A673 (cell line): ENCODE measurements around the gene KCNG2. TPM values are rescaled to one million over a fixed set of nuclear protein-coding genes. Genes with fewer than 3 reads are reported as not detected.
"Not testable (repeated sequence)": the region's sequence is repeated elsewhere in the genome, so short reads cannot be mapped to it uniquely, and the experiment has no call there.

Experiments used
- BruUV-seq: library from RNA; stranded (reverse); fragments of 400-500 nt; replicated peaks from 2 replicates; lab custom pipeline; 2021; lab: Mats Ljungman, UMichigan
- CTCF ChIA-PET: fragments of 300-600 bp; sonication (Branson Sonifier 250); formaldehyde crosslinking; loops from one replicate; lab custom pipeline; 2022; ENCODE audit warnings: antibody characterized with exemption; lab: Charles Lee
- POLR2A ChIA-PET: fragments of 300-600 bp; sonication (Branson Sonifier 250); formaldehyde crosslinking; loops from one replicate; lab custom pipeline; 2022; ENCODE audit warnings: antibody characterized with exemption; ENCODE audit not compliant: low non-redundant PET; lab: Charles Lee
- DNase-seq: peaks from one replicate; pipeline ENCODE4 v3.0.0-alpha.2; 2015; ENCODE audit warnings: low spot score
- H3K27ac ChIP-seq: fragments of 200-600 bp; sonication (generic); 2 replicates; pipeline ENCODE4 v1.5.1; 2016; ENCODE audit warnings: mixed run types, low read depth, mild to moderate bottlenecking, mixed read lengths, antibody characterized with exemption, low read length; ENCODE audit not compliant: poor library complexity, severe bottlenecking
- H3K27me3 ChIP-seq: fragments of 200-600 bp; sonication (generic); replicated peaks from 2 replicates; pipeline ENCODE4 v1.6.1; 2017; ENCODE audit warnings: mixed run types, low read depth, mild to moderate bottlenecking, mixed read lengths, antibody characterized with exemption, low read length; ENCODE audit not compliant: insufficient read depth, poor library complexity
- H3K36me3 ChIP-seq: fragments of 200-600 bp; sonication (generic); 2 replicates; pipeline ENCODE4 v1.6.1; 2016; ENCODE audit warnings: mixed run types, mild to moderate bottlenecking, mixed read lengths, antibody characterized with exemption, low read length; ENCODE audit not compliant: insufficient read depth, poor library complexity, severe bottlenecking
- H3K4me1 ChIP-seq: fragments of 200-600 bp; sonication (generic); 2 replicates; pipeline ENCODE4 v1.6.1; 2017; ENCODE audit warnings: mixed run types, mild to moderate bottlenecking, mixed read lengths, antibody characterized with exemption, low read length; ENCODE audit not compliant: insufficient read depth, poor library complexity, severe bottlenecking
- H3K4me3 ChIP-seq: fragments of 200-600 bp; sonication (generic); 2 replicates; pipeline ENCODE4 v1.5.1; 2016; ENCODE audit warnings: low read depth, mixed run types, mild to moderate bottlenecking, mixed read lengths, low read length; ENCODE audit not compliant: poor library complexity, severe bottlenecking
- H3K9me3 ChIP-seq: fragments of 200-600 bp; sonication (generic); 2 replicates; pipeline ENCODE4 v1.6.1; 2016; ENCODE audit warnings: mixed run types, low read depth, mild to moderate bottlenecking, mixed read lengths, antibody characterized with exemption, low read length; ENCODE audit not compliant: poor library complexity, severe bottlenecking
- CTCF ChIP-seq: fragments of 300-800, 200-600 bp; sonication (generic); conservative IDR thresholded peaks from 2 replicates; pipeline ENCODE4 v1.5.1; 2017; ENCODE audit warnings: low read depth, mild to moderate bottlenecking, antibody characterized with exemption, low read length, moderate library complexity, mixed read lengths
- EZH2 ChIP-seq: fragments of 200-600 bp; sonication (generic); IDR thresholded peaks from 2 replicates; pipeline ENCODE4 v1.6.1; 2017; ENCODE audit warnings: borderline replicate concordance, low read depth, mild to moderate bottlenecking, mixed read lengths, antibody characterized with exemption, low read length; ENCODE audit not compliant: poor library complexity, severe bottlenecking
- intact Hi-C: fragments of 100-400 bp; cut with micrococcal nuclease; formaldehyde crosslinking; loops from one replicate; pipeline ENCODE4 v1.10.0; 2022; ENCODE audit not compliant: unreplicated experiment
- total RNA-seq: library from RNA; stranded (reverse); gene quantifications from 2 replicates; pipeline ENCODE4 v1.2.3, GENCODE V29; 2021

Gene KCNG2
- total RNA-seq, 1 experiment from 2014 or later = not detected

- POLR2A ChIA-PET = no interaction called here
- Histone ChIP-seq H3K4me1 (no peaks in the 10 kb centered on the region), H3K27me3 (peaks cover 18% of the 10 kb centered on the region), H3K36me3 (no peaks in the 10 kb centered on the region), H3K4me3 (no peak overlapping the region), H3K27ac (no peak overlapping the region), H3K9me3 (peaks cover 7% of the 10 kb centered on the region)
- CTCF ChIA-PET = no interaction called here
- intact Hi-C loops = no loop called here
- TF ChIP-seq CTCF = no peak
- no peak for TF ChIP-seq EZH2
- BruUV-seq = no TSS peak
- DNase-seq = no peak
These were observed 64.8 kb downstream of the KCNG2 start for GRCh38 chr18:79862562-79862961.

DNA sequence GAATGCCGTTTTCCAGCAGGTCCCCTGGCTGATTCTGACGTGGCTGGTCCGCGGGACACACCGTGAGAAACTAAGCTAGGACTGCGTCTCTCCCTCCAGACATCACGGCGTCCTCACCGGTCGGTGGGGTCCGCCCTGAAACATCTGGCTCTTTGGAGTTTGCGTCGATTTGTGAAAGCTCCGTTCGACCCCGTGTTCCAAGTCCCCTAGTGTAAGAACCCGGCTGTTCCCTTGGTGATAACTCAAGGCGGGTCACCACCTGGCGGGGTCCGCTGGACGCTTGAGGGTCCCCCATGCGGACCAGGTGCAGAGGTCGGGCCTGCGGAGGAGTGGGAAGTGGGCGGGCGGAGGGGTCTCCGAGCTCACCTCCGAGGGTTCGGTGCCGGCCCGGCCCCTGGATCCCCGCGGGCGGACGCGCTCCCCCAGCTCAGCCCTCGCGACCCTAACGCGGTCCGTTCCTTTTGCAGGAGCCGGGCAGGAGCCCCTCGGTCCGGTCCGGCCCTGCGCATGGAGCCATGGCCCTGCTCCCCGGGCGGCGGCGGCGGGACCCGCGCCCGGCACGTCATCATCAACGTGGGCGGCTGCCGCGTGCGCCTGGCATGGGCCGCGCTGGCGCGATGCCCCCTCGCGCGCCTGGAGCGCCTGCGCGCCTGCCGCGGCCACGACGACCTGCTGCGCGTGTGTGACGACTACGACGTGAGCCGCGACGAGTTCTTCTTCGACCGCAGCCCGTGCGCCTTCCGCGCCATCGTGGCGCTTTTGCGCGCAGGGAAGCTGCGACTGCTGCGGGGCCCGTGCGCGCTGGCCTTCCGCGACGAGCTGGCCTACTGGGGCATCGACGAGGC, 65.6 kb downstream of the KCNG2 start:
- H3K27ac ChIP-seq = no peak overlapping the region
- peaks cover 18% of the 10 kb centered on the region for H3K27me3 ChIP-seq
- ChIA-PET POLR2A (no interaction called here), CTCF (no interaction called here)
- TF ChIP-seq CTCF = no peak
- TF ChIP-seq EZH2 = no peak
- no peaks in the 10 kb centered on the region for H3K36me3 ChIP-seq
- no peaks in the 10 kb centered on the region for H3K4me1 ChIP-seq
- no peak overlapping the region for H3K4me3 ChIP-seq
- H3K9me3 ChIP-seq = peaks cover 7% of the 10 kb centered on the region
- intact Hi-C loops = no loop called here
- DNase-seq = no peak
- BruUV-seq = no TSS peak

DNA sequence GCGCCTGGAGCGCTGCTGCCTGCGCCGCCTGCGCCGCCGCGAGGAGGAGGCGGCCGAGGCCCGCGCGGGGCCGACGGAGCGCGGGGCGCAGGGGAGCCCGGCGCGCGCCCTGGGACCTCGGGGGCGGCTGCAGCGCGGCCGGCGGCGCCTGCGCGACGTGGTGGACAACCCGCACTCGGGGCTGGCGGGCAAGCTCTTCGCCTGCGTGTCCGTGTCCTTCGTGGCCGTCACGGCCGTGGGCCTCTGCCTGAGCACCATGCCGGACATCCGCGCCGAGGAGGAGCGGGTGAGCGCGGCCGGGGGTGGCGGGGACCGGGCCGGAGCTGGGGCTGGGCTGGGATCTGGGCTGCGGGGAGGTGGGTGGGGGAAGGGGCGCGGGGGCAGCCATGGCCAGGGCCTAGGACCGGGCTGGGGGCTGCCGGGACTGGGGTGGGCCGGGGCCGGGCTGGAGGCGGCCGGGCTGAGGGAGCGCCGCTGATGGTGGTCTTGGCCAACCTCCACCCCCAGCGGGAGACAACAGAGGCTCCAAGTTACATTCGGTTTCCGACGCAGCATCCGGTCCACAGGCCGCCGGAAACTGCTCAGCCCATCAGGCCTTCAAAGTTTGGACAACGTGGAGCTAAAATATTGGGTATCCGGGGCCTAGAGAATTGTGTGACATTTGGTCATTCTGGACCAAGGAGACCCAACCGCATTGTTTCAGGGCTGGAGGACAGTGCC, 66.4 kb downstream of the KCNG2 start:
- no TSS peak for BruUV-seq
- Histone ChIP-seq H3K27me3 (peaks cover 18% of the 10 kb centered on the region), H3K4me1 (no peaks in the 10 kb centered on the region), H3K36me3 (no peaks in the 10 kb centered on the region), H3K4me3 (no peak overlapping the region), H3K27ac (no peak overlapping the region), H3K9me3 (peaks cover 7% of the 10 kb centered on the region)
- DNase-seq = no peak
- TF ChIP-seq EZH2 (no peak), CTCF (no peak)
- CTCF ChIA-PET = no interaction called here
- intact Hi-C loops = no loop called here
- POLR2A ChIA-PET = no interaction called here

- H3K4me3 ChIP-seq, H3K4me1 ChIP-seq, H3K27ac ChIP-seq, H3K9me3 ChIP-seq, CTCF ChIA-PET, BruUV-seq, POLR2A ChIA-PET, DNase-seq, H3K36me3 ChIP-seq, intact Hi-C loops: not testable (repeated sequence)
- peaks cover 18% of the 10 kb centered on the region for H3K27me3 ChIP-seq
These were observed 67.2 kb downstream of the KCNG2 start for GRCh38 chr18:79864955-79865354.

GRCh38 chr18:79865951-79866350, 68.2 kb downstream of the KCNG2 start:
- intact Hi-C loops, H3K36me3 ChIP-seq, H3K4me3 ChIP-seq, H3K27ac ChIP-seq, DNase-seq, BruUV-seq, H3K4me1 ChIP-seq, H3K9me3 ChIP-seq, CTCF ChIA-PET, POLR2A ChIA-PET: not testable (repeated sequence)
- peaks cover 12% of the 10 kb centered on the region for H3K27me3 ChIP-seq
